IMR-90 (cell line): ENCODE data around the gene NUP210L. TPM values are rescaled to one million over a fixed set of nuclear protein-coding genes. Genes with fewer than 3 reads are reported as not detected.
A peak's percentile ranks its signal among the peaks of the same experiment; 100 is the strongest.

ENCODE experiments used
- ATAC-seq: fragments of 200-7000 bp; cut with Tn5 transposase; 2 replicates; pipeline ENCODE4 v1.9.1; 2020; ENCODE audit warnings: low read depth, mild to moderate bottlenecking, moderate library complexity
- BruUV-seq: library from RNA; stranded (reverse); fragments of 400-500 nt; replicated peaks from 2 replicates; lab custom pipeline; 2021; lab: Mats Ljungman, UMichigan
- CTCF ChIA-PET: fragments of 300-600 bp; formaldehyde crosslinking; extraction: SDS; loops from one replicate; lab custom pipeline; 2021; ENCODE audit warnings: antibody characterized with exemption; lab: Yijun Ruan, JAX
- POLR2A ChIA-PET: fragments of 300-600 bp; sonication (Branson Sonifier 250); formaldehyde crosslinking; loops from one replicate; lab custom pipeline; 2022; ENCODE audit warnings: antibody characterized with exemption; ENCODE audit not compliant: unreplicated experiment; lab: Charles Lee
- DNase-seq: peaks from one replicate; pipeline ENCODE4 v3.0.0; 2013
- H2AFZ ChIP-seq: replicated peaks from 2 replicates; pipeline ENCODE3; 2013; ENCODE audit warnings: low read length, mild to moderate bottlenecking; ENCODE audit not compliant: poor library complexity
- H2AK5ac ChIP-seq: 2 replicates; pipeline ENCODE4 v1.6.1; 2013; ENCODE audit warnings: low read depth, low read length, inconsistent platforms
- H2AK9ac ChIP-seq: replicated peaks from 2 replicates; pipeline ENCODE3; 2013; ENCODE audit warnings: mild to moderate bottlenecking, low read depth, low read length, moderate library complexity; ENCODE audit not compliant: poor library complexity
- H2BK120ac ChIP-seq: 2 replicates; pipeline ENCODE4 v1.6.1; 2013; ENCODE audit warnings: low read depth, low read length, inconsistent platforms
- H2BK15ac ChIP-seq: 3 replicates; pipeline ENCODE4 v1.6.1; 2013; ENCODE audit warnings: low read depth, low read length, inconsistent platforms
- H2BK20ac ChIP-seq: 2 replicates; pipeline ENCODE4 v1.6.1; 2013; ENCODE audit warnings: low read depth, mild to moderate bottlenecking, inconsistent platforms, low read length, moderate library complexity
- H2BK5ac ChIP-seq: 2 replicates; pipeline ENCODE4 v1.6.1; 2013; ENCODE audit warnings: mild to moderate bottlenecking, low read depth, low read length, inconsistent platforms; ENCODE audit not compliant: poor library complexity, severe bottlenecking
- H3K14ac ChIP-seq: replicated peaks from 2 replicates; pipeline ENCODE4 v1.6.1; 2013; ENCODE audit warnings: low read depth, low read length, inconsistent platforms
- H3K18ac ChIP-seq: 2 replicates; pipeline ENCODE4 v1.6.1; 2013; ENCODE audit warnings: low read depth, low read length, control low read depth
- H3K23ac ChIP-seq: 2 replicates; pipeline ENCODE4 v1.6.1; 2013; ENCODE audit warnings: low read depth, low read length, inconsistent platforms
- H3K27ac ChIP-seq: 2 replicates; pipeline ENCODE4 v1.5.1; 2013; ENCODE audit warnings: mild to moderate bottlenecking, control low read depth, low read length; ENCODE audit not compliant: insufficient read depth
- H3K27me3 ChIP-seq: 2 replicates; pipeline ENCODE4 v1.6.1; 2013; ENCODE audit warnings: low read length; ENCODE audit not compliant: control insufficient read depth, insufficient read depth
- H3K36me3 ChIP-seq: 2 replicates; pipeline ENCODE4 v1.6.1; 2013; ENCODE audit warnings: low read length, mixed read lengths; ENCODE audit not compliant: control insufficient read depth, insufficient read depth
- H3K4ac ChIP-seq: 2 replicates; pipeline ENCODE4 v1.6.1; 2013; ENCODE audit warnings: low read depth, low read length, inconsistent platforms
- H3K4me1 ChIP-seq: 2 replicates; pipeline ENCODE4 v1.6.1; 2013; ENCODE audit warnings: low read length, mixed read lengths; ENCODE audit not compliant: control insufficient read depth, insufficient read depth
- H3K4me2 ChIP-seq: 2 replicates; pipeline ENCODE4 v1.6.1; 2013; ENCODE audit warnings: low read depth, mild to moderate bottlenecking, control low read depth, low read length, moderate library complexity
- H3K4me3 ChIP-seq: 2 replicates; pipeline ENCODE4 v1.5.1; 2013; ENCODE audit warnings: low read depth, mild to moderate bottlenecking, control low read depth, low read length, moderate library complexity; ENCODE audit not compliant: insufficient read depth
- H3K56ac ChIP-seq: 2 replicates; pipeline ENCODE4 v1.6.1; 2013; ENCODE audit warnings: low read length, inconsistent platforms; ENCODE audit not compliant: insufficient read depth; ENCODE audit errors: extremely low read depth
- H3K79me1 ChIP-seq, 2 experiments: 2 replicates each; pipeline ENCODE4 v1.6.1; 2013; ENCODE audit warnings: low read length in 2 of 2, inconsistent platforms in 1 of 2, low read depth in 1 of 2
- H3K9ac ChIP-seq: 2 replicates; pipeline ENCODE4 v1.6.1; 2013; ENCODE audit warnings: low read depth, low read length, control low read depth
- H3K9me1 ChIP-seq: 2 replicates; pipeline ENCODE4 v1.6.1; 2013; ENCODE audit warnings: low read length, inconsistent platforms; ENCODE audit not compliant: insufficient read depth
- H3K9me3 ChIP-seq: 2 replicates; pipeline ENCODE4 v1.6.1; 2013; ENCODE audit warnings: low read length; ENCODE audit not compliant: control insufficient read depth, insufficient read depth
- H4K20me1 ChIP-seq: 2 replicates; pipeline ENCODE4 v1.6.1; 2013; ENCODE audit warnings: low read length, inconsistent platforms; ENCODE audit not compliant: insufficient read depth
- H4K5ac ChIP-seq: 2 replicates; pipeline ENCODE4 v1.6.1; 2013; ENCODE audit warnings: mild to moderate bottlenecking, low read depth, low read length, control low read depth
- H4K8ac ChIP-seq, 2 experiments: 2 replicates each; pipeline ENCODE4 v1.6.1; 2013; ENCODE audit warnings: low read depth in 2 of 2, low read length in 2 of 2, control low read depth in 1 of 2, inconsistent platforms in 1 of 2
- H4K91ac ChIP-seq: 2 replicates; pipeline ENCODE4 v1.6.1; 2013; ENCODE audit warnings: low read depth, low read length, inconsistent platforms; ENCODE audit not compliant: insufficient read depth
- BHLHE40 ChIP-seq: fragments of 150-350 bp; IDR thresholded peaks from 2 replicates; pipeline ENCODE4 v1.6.1; 2016; ENCODE audit warnings: mild to moderate bottlenecking, low read depth, low read length
- CEBPB ChIP-seq: IDR thresholded peaks from 2 replicates; pipeline ENCODE4 v1.6.1; 2012; ENCODE audit warnings: low read depth, low read length, improper control_type of control experiment
- CHD1 ChIP-seq: IDR thresholded peaks from 2 replicates; pipeline ENCODE4 v1.6.1; 2012; ENCODE audit warnings: low read depth, low read length, improper control_type of control experiment
- CTCF ChIP-seq: conservative IDR thresholded peaks from 2 replicates; pipeline ENCODE4 v1.5.1; 2012; ENCODE audit warnings: mild to moderate bottlenecking, low read depth, low read length, improper control_type of control experiment
- ELK1 ChIP-seq: fragments of 150-350 bp; IDR thresholded peaks from 2 replicates; pipeline ENCODE4 v1.6.1; 2016; ENCODE audit warnings: low read depth, mild to moderate bottlenecking, low read length, moderate library complexity, borderline replicate concordance
- MAFK ChIP-seq: IDR thresholded peaks from 2 replicates; pipeline ENCODE4 v1.6.1; 2012; ENCODE audit warnings: low read depth, low read length, improper control_type of control experiment
- MAZ ChIP-seq: IDR thresholded peaks from 2 replicates; pipeline ENCODE4 v1.6.1; 2012; ENCODE audit warnings: low read depth, mild to moderate bottlenecking, low read length, improper control_type of control experiment, moderate library complexity, borderline replicate concordance
- MXI1 ChIP-seq: IDR thresholded peaks from 2 replicates; pipeline ENCODE4 v1.6.1; 2012; ENCODE audit warnings: low read depth, mild to moderate bottlenecking, low read length, moderate library complexity, borderline replicate concordance
- NFE2L2 ChIP-seq: fragments of 150-350 bp; IDR thresholded peaks from 2 replicates; pipeline ENCODE4 v1.6.1; 2016; ENCODE audit warnings: low read depth, mild to moderate bottlenecking, low read length
- POLR2A ChIP-seq: IDR thresholded peaks from 2 replicates; pipeline ENCODE4 v1.6.1; 2012; ENCODE audit warnings: mild to moderate bottlenecking, low read depth, low read length
- RAD21 ChIP-seq: IDR thresholded peaks from 2 replicates; pipeline ENCODE4 v1.6.1; 2012; ENCODE audit warnings: low read length, improper control_type of control experiment
- RCOR1 ChIP-seq: IDR thresholded peaks from 2 replicates; pipeline ENCODE4 v1.6.1; 2012; ENCODE audit warnings: mild to moderate bottlenecking, low read length, improper control_type of control experiment; ENCODE audit not compliant: insufficient replicate concordance
- RFX5 ChIP-seq: IDR thresholded peaks from 2 replicates; pipeline ENCODE4 v1.8.0; 2012; ENCODE audit warnings: low read depth, mild to moderate bottlenecking, low read length, moderate library complexity
- SMC3 ChIP-seq: fragments of 150-350 bp; IDR thresholded peaks from 2 replicates; pipeline ENCODE4 v1.6.1; 2016; ENCODE audit warnings: low read depth, mild to moderate bottlenecking, antibody characterized with exemption, low read length, moderate library complexity
- USF2 ChIP-seq: fragments of 150-350 bp; IDR thresholded peaks from 2 replicates; pipeline ENCODE4 v1.6.1; 2017; ENCODE audit warnings: mild to moderate bottlenecking, antibody characterized with exemption, low read length, low read depth
- WGBS, 2 experiments: methylation state at CpG; one replicate each; pipeline versions ENCODE4 v1.1.5 to v1.1.7; 2013; ENCODE audit warnings: missing lambda C conversion rate in 2 of 2; ENCODE audit not compliant: insufficient read length in 1 of 2; ENCODE audit errors: extremely low coverage in 2 of 2; 5-methylcytosine and 5-hydroxymethylcytosine counted together
- dilution Hi-C: fragments of 300-500 bp; cut with HindIII; formaldehyde crosslinking; loops from one replicate; pipeline ENCODE4 v1.14.3; 2018; ENCODE audit warnings: low sequenced_read_pairs; ENCODE audit not compliant: unreplicated experiment
- in situ Hi-C: fragments of 300-500 bp; cut with MboI; formaldehyde crosslinking; loops from 3 replicates; pipeline ENCODE4 v1.14.3; 2019; ENCODE audit warnings: low sequenced_read_pairs, inconsistent platforms, mixed read lengths
- intact Hi-C: fragments of 100-400 bp; cut with micrococcal nuclease; formaldehyde crosslinking; loops from 2 replicates; pipeline ENCODE4 v1.10.0; 2022
- polyA plus RNA-seq, 3 experiments: library from polyadenylated mRNA; depleted of rRNA; stranded (reverse); fragments of >200 nt; gene quantifications; 2 replicates each; pipeline ENCODE4 v1.2.3, GENCODE V29; 2012; ENCODE audit warnings: low replicate concordance in 1 of 3
- total RNA-seq: library from RNA; depleted of rRNA; stranded (reverse); fragments of >200 nt; gene quantifications from 2 replicates; pipeline ENCODE4 v1.2.3, GENCODE V29; 2012

NUP210L gene
- total and polyA plus RNA-seq, 2 of the 4 experiments (the other 2 are of a cell fraction), result under 0.01 to 0.02 TPM

- Histone ChIP-seq H2AFZ (peak overlapping the region; percentile 90), H3K4me2 (peak overlapping the region; percentile 87), H3K27ac (peak overlapping the region; percentile 4), H4K91ac (peak overlapping the region; percentile 69), H2AK9ac (peak overlapping the region; percentile 73), H2BK15ac (no peak overlapping the region), H3K4ac (peak overlapping the region; percentile 80), H3K36me3 (peaks cover under 1% of the 10 kb centered on the region; the same call in 1 of the 2 replicates), H3K9ac (peak overlapping the region; percentile 21), H3K4me3 (peak overlapping the region; percentile 48), H3K56ac (peak overlapping the region; percentile 46), H3K18ac (no peak overlapping the region; the same call in 1 of the 2 replicates), H2BK5ac (peak overlapping the region; percentile 18), H2AK5ac (peak overlapping the region; percentile 8; the same call in 1 of the 2 replicates), H3K79me1 (peaks cover 5 to 38% of the 10 kb centered on the region in 2 experiments; a peak in 3 of 4 replicates), H4K20me1 (no peaks in the 10 kb centered on the region; the same call in 1 of the 2 replicates), H3K9me3 (no peaks in the 10 kb centered on the region), H3K27me3 (no peaks in the 10 kb centered on the region), H3K4me1 (0 out of 2 replicates have a peak, but pooled peaks cover 1% of the 10 kb centered on the region), H3K9me1 (peaks cover 7% of the 10 kb centered on the region; the same call in 1 of the 2 replicates), H2BK120ac (peak overlapping the region; percentile 9; the same call in 1 of the 2 replicates), H3K14ac (peak overlapping the region; percentile 39), H3K23ac (peak overlapping the region; percentile 55; the same call in 1 of the 2 replicates), H2BK20ac (no peak overlapping the region), H4K8ac (peak overlapping the region; percentile 8 to 93), H4K5ac (peak overlapping the region; percentile 46)
- in situ Hi-C loops (loop anchor here (25.0 kb wide), 1 partner anchor 431 kb away; the partner anchor contains the start of genes S100A3, S100A4, S100A5 and S100A6), intact Hi-C loops (no loop called here), dilution Hi-C loops (no loop called here)
- ChIA-PET POLR2A (interaction anchor here (1.3 to 1.5 kb wide), 3 partner anchors 10 to 45 kb away, joined by 3 to 5 read pairs (median 3); partner anchors contain the start of genes JTB and RPS27), CTCF (interaction anchor here (0.7 to 1.2 kb wide), 5 partner anchors 9 to 205 kb away, joined by 3 to 4 read pairs (median 3); partner anchors contain the start of gene JTB)
- BruUV-seq, result no TSS peak
- 12% methylated on average over 3 of the region's 8 CpGs; no CpG with 5 or more reads in 1 of the 2 experiments for WGBS, 2 experiments
- no peak for DNase-seq
- no peak for ATAC-seq
- TF ChIP-seq MAZ (no peak), CTCF (no peak), POLR2A (no peak), RFX5 (no peak), RAD21 (no peak), CEBPB (no peak), NFE2L2 (no peak), CHD1 (no peak), SMC3 (no peak), USF2 (no peak), RCOR1 (no peak), ELK1 (no peak), MXI1 (no peak), BHLHE40 (no peak), MAFK (no peak)
These were observed 186.9 kb downstream of the NUP210L start for GRCh38 chr1:153968000-153968363.
